SW480 (cell line): Measurements from ENCODE around the gene DNASE1L2.

ENCODE experiments used
- DNase-seq: peaks from one replicate; pipeline ENCODE4 v3.0.0-alpha.2; 2016; ENCODE audit warnings: low spot score

The DNASE1L2 gene

DNA sequence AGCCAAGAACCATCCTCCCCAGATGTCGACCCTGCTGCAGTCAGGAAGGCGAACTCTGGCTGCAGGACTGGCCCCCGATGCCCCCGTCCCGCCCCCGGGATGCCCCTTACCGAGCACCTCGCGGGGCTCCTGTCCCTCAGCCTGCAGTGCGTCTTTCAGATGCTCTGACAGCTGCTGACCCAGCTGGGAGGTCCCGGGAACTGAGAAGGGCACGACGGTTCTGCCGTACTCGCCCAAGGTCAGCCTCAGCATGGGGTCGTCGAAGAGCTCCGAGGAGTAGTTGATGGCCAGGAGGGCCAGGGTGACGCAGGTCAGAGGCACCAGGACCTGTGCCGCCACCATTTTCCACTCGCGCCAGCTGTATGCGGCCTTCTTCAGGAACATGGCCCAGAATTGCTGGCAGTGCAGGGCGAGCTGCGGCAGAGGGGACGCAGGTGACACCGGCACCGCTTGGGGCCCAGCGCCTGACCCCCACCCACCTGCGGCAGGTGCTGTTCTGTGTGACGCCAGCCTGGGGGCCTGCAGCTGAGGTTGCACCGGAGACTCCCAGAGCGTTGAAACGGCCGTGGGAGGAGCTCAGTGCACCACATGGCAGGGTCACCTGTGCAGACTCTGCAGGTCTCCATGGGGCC, 51.8 kb downstream of the DNASE1L2 start:
- no peak for DNase-seq
